ENCODE data around the gene PRDM16.

DNA sequence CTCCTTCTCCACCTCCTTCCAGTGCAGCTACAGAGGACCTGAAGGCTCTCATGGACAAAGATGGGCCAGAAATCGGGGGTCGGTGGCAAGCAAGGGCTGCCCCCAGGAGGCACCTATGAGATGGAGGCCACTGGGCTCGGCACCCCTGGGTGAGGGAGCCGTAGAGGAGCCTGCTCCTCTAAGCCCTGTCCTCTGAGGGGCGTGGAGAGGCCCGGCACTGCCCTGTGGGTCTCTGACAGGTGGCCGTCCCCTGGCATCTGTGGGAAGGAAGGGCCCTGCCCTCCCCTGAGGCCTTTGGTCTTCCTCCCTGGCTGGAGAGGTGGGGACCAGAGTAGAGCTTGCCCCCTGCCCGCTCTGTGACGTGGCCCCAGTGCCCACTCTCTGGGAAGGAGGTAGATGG lies 30.9 kb downstream of the PRDM16 start:
- no peak for TF ChIP-seq MYC (IDR thresholded peaks at IDR 0.05; ENCODE audit: low read depth, low read length)
- TF ChIP-seq, protein P1, sequence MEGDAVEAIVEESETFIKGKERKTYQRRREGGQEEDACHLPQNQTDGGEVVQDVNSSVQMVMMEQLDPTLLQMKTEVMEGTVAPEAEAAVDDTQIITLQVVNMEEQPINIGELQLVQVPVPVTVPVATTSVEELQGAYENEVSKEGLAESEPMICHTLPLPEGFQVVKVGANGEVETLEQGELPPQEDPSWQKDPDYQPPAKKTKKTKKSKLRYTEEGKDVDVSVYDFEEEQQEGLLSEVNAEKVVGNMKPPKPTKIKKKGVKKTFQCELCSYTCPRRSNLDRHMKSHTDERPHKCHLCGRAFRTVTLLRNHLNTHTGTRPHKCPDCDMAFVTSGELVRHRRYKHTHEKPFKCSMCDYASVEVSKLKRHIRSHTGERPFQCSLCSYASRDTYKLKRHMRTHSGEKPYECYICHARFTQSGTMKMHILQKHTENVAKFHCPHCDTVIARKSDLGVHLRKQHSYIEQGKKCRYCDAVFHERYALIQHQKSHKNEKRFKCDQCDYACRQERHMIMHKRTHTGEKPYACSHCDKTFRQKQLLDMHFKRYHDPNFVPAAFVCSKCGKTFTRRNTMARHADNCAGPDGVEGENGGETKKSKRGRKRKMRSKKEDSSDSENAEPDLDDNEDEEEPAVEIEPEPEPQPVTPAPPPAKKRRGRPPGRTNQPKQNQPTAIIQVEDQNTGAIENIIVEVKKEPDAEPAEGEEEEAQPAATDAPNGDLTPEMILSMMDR (IDR thresholded peaks at IDR 0.05; ENCODE audit: low read depth, low read length), result no peak
- TF ChIP-seq POLR2A (IDR thresholded peaks at IDR 0.05; ENCODE audit: extremely low read depth, insufficient read length), result no peak
- TF ChIP-seq, protein P2, sequence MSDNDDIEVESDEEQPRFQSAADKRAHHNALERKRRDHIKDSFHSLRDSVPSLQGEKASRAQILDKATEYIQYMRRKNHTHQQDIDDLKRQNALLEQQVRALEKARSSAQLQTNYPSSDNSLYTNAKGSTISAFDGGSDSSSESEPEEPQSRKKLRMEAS (IDR thresholded peaks at IDR 0.05; ENCODE audit: low read depth, low read length), result no peak
